Inflammatory macrophage treated with lipopolysaccharide for 1 hour (primary cell): ENCODE measurements around the gene NSG1.

Experiments
- DNase-seq, 2 donors: peaks; one replicate each; pipeline ENCODE4 v3.0.0-alpha.2; 2020 to 2022

NSG1 gene

GRCh38 chr4:4396628-4397440, 9.9 kb downstream of the NSG1 start:
- no peak for DNase-seq

- no peak for DNase-seq
Observed at GRCh38 chr4:4397441-4397819, 10.5 kb downstream of the NSG1 start.

GRCh38 chr4:4398430-4398829, 11.5 kb downstream of the NSG1 start:
- no peak for DNase-seq

- DNase-seq = no peak
Observed at GRCh38 chr4:4401036-4401435, 14.1 kb downstream of the NSG1 start.

GRCh38 chr4:4402966-4403365, 16.1 kb downstream of the NSG1 start:
- DNase-seq = no peak

- DNase-seq = no peak
Observed at GRCh38 chr4:4405358-4405962, 18.6 kb downstream of the NSG1 start.

GRCh38 chr4:4406455-4407298, 19.8 kb downstream of the NSG1 start:
- no peak for DNase-seq

GRCh38 chr4:4407299-4408131, 20.6 kb downstream of the NSG1 start:
- DNase-seq = no peak

- no peak for DNase-seq
Observed at GRCh38 chr4:4408132-4408523, 21.2 kb downstream of the NSG1 start.

- DNase-seq = no peak
Observed at GRCh38 chr4:4408576-4409335, 21.9 kb downstream of the NSG1 start.

GRCh38 chr4:4409416-4410115, 22.7 kb downstream of the NSG1 start:
- DNase-seq = no peak

GRCh38 chr4:4410271-4410670, 23.4 kb downstream of the NSG1 start:
- no peak for DNase-seq

- no peak for DNase-seq
Observed at GRCh38 chr4:4411906-4412305, 25.0 kb downstream of the NSG1 start.

- no peak for DNase-seq
Observed at GRCh38 chr4:4412641-4413372, 25.9 kb downstream of the NSG1 start.

- DNase-seq = no peak
Observed at GRCh38 chr4:4413373-4413725, 26.4 kb downstream of the NSG1 start.

- DNase-seq = no peak
Observed at GRCh38 chr4:4413806-4414205, 26.9 kb downstream of the NSG1 start.

GRCh38 chr4:4415107-4415805, 28.4 kb downstream of the NSG1 start:
- no peak for DNase-seq

- DNase-seq = no peak
Observed at GRCh38 chr4:4415806-4416805, 29.2 kb downstream of the NSG1 start.

- no peak for DNase-seq
Observed at GRCh38 chr4:4416981-4417380, 30.1 kb downstream of the NSG1 start.
